Uterus (tissue), 2 donors: ENCODE data around the gene PDK2.

Experiments used
- POLR2A ChIP-seq, 2 donors: fragments of 450-650 bp; IDR thresholded peaks; one replicate each; pipeline ENCODE4 v1.6.1; 2016; ENCODE audit warnings: antibody characterized with exemption in 2 of 2, mild to moderate bottlenecking in 1 of 2, moderate library complexity in 1 of 2
- TF ChIP-seq, protein P1 (sequence below), 4 experiments: fragments of 200-600 bp in 2 of 4; fragments of 450-650 bp in 2 of 4; sonication (generic) in 2 of 4; IDR thresholded peaks; one replicate each; pipeline ENCODE4 v1.5.1; 2016 to 2019; ENCODE audit warnings: antibody characterized with exemption in 4 of 4, mild to moderate bottlenecking in 2 of 4, moderate library complexity in 1 of 4

DNA sequence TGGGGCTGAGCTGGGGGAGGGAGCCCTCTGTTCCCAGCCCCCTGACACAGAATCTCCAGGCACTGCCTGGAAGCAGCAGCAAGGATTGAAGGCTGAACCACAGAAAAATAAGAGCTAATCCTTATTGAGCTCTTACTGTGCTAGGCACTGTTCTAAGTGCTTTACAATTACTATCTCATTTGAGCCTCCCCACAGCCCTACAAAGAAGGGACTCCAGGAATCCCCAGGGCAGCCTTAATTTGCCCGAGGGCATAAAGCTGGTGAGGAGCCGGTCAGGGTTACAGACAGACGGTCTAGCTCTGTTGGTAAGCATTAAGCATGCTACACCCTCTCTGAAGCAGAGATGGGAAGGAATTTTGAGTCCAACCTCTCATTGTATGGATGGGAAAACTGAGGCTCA, 27.8 kb downstream of the PDK2 start:
- TF ChIP-seq, protein P1, sequence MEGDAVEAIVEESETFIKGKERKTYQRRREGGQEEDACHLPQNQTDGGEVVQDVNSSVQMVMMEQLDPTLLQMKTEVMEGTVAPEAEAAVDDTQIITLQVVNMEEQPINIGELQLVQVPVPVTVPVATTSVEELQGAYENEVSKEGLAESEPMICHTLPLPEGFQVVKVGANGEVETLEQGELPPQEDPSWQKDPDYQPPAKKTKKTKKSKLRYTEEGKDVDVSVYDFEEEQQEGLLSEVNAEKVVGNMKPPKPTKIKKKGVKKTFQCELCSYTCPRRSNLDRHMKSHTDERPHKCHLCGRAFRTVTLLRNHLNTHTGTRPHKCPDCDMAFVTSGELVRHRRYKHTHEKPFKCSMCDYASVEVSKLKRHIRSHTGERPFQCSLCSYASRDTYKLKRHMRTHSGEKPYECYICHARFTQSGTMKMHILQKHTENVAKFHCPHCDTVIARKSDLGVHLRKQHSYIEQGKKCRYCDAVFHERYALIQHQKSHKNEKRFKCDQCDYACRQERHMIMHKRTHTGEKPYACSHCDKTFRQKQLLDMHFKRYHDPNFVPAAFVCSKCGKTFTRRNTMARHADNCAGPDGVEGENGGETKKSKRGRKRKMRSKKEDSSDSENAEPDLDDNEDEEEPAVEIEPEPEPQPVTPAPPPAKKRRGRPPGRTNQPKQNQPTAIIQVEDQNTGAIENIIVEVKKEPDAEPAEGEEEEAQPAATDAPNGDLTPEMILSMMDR (IDR thresholded peaks at IDR 0.05): no peak
- TF ChIP-seq POLR2A (IDR thresholded peaks at IDR 0.05): no peak
